ENCODE measurements around the gene TERT. TPM values are rescaled to one million over a fixed set of nuclear protein-coding genes. Genes with fewer than 3 reads are reported as not detected.
A peak's percentile ranks its signal among the peaks of the same experiment; 100 is the strongest.

Gene TERT
- total RNA-seq, 1 experiment from 2014 or later = 15.1 TPM

GRCh38 chr5:1246711-1247431, 48.0 kb downstream of the TERT start:
- H3K4me3 ChIP-seq (ENCODE audit: insufficient read depth, low read depth, low read length) = no peak overlapping the region
- H3K27me3 ChIP-seq (ENCODE audit: control insufficient read depth, insufficient read depth, low read length) = no peaks in the 10 kb centered on the region
- peak; percentile 96 for DNase-seq
- H3K36me3 ChIP-seq (replicated peaks; ENCODE audit: control insufficient read depth, insufficient read depth, low read length) = no peaks in the 10 kb centered on the region

DNA sequence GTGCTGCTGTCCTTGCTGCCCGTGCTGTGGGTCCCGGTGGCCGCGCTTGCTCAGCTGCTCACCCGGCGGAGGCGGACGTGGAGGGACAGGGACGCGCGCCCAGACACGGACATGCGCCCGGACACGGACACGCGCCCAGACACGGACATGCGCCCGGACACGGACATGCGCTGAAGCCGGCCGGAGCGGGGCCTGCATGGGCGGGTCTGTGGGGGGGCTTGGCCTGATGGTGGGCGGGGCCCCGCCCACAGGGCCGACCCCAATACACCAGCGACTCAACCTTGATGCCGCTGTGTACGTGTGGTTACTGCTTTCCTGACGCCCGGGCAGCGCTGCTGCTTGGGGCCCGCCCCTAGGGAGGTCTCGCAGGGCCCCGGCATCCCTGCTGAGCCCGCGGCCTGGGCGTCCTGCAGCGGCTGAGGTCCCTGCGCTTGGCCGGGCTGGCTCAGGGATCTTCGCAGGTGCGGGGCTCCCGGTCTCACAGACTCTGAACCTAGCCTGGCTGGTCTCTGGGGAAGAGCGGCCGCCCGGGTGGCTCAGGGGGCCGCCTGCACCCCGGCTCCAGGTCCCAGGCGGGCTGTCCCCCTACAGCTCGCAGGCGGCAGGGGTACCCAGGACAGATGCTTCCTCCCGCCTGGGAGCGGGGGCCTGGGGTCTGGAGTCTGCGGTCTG, 48.8 kb downstream of the TERT start:
- Histone ChIP-seq H3K27me3 (ENCODE audit: control insufficient read depth, insufficient read depth, low read length) (no peaks in the 10 kb centered on the region), H3K4me3 (ENCODE audit: insufficient read depth, low read depth, low read length) (no peak overlapping the region), H3K36me3 (replicated peaks; ENCODE audit: control insufficient read depth, insufficient read depth, low read length) (no peaks in the 10 kb centered on the region)
- DNase-seq = peak; percentile 81

GRCh38 chr5:1244976-1245375, 49.9 kb downstream of the TERT start:
- Histone ChIP-seq H3K27me3 (ENCODE audit: control insufficient read depth, insufficient read depth, low read length) (no peaks in the 10 kb centered on the region), H3K4me3 (ENCODE audit: insufficient read depth, low read depth, low read length) (no peak overlapping the region), H3K36me3 (replicated peaks; ENCODE audit: control insufficient read depth, insufficient read depth, low read length) (no peaks in the 10 kb centered on the region)
- DNase-seq = peak; percentile 77

- Histone ChIP-seq H3K36me3 (replicated peaks; ENCODE audit: control insufficient read depth, insufficient read depth, low read length) (no peaks in the 10 kb centered on the region), H3K4me3 (ENCODE audit: insufficient read depth, low read depth, low read length) (no peak overlapping the region), H3K27me3 (ENCODE audit: control insufficient read depth, insufficient read depth, low read length) (no peaks in the 10 kb centered on the region)
- DNase-seq = no peak
Measured at GRCh38 chr5:1244255-1244654, 50.6 kb downstream of the TERT start.

DNA sequence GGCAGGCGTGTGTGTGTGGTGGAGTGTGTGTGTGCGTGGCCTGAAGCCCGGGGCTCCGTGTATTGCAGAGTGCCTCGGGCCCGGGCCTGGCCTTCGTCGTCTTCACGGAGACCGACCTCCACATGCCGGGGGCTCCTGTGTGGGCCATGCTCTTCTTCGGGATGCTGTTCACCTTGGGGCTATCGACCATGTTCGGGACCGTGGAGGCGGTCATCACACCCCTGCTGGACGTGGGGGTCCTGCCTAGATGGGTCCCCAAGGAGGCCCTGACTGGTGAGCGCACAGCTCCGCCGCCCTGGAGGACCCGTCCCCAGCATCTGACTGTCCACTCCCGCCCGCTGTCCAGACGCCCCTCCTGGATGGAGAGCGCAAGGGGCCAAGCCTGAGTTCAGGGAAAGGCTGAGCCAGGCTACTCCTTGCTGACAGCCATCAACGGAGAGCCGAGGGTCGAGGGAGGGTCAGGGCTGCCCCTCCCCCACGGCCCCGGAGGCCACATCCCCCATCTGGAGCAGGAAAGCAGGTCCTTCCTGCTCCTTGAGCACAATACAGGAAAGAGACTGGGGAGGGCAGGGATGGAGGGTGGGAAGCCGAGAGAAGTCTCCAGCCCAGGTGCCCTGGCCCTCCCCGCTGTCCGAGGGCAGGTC, 51.3 kb downstream of the TERT start:
- Histone ChIP-seq H3K4me3 (ENCODE audit: insufficient read depth, low read depth, low read length) (no peak overlapping the region), H3K27me3 (ENCODE audit: control insufficient read depth, insufficient read depth, low read length) (no peaks in the 10 kb centered on the region), H3K36me3 (replicated peaks; ENCODE audit: control insufficient read depth, insufficient read depth, low read length) (no peaks in the 10 kb centered on the region)
- DNase-seq = peak; percentile 90

DNA sequence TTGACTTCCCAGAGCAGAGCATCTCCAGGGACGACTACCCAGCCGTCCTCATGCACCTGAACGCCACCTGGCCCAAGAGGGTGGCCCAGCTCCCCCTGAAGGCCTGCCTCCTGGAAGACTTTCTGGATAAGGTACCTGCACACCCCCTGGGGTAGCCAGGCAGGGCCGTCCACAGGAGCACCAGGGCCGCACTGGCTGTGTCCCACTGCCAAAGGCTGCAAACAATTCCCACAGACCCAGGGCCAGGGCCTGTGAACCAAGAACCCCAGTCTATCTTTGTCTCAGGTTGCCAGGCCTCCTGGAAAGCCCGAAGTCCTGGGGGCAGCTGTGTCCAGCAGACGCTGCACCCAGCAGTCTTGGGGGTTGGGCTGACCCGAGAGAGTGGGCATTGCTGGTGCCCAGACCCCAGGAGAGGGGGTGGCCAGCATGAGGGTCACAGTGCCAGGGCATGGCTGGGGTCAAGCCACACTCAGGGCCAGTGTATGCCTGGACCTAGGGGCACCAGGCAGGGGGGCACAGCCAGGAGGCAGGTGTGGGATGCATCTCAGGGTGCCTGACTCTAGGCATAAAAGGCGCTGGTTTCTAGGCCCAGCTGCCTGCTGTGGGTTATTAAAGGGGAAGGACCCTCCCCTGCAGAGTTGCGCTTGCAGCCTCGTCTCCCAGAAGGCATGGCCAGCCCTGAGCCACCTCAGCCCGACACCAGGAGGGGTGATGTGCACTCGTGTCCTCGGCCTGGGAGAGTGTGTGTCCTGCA, 52.0 kb downstream of the TERT start:
- Histone ChIP-seq H3K27me3 (ENCODE audit: control insufficient read depth, insufficient read depth, low read length) (no peaks in the 10 kb centered on the region), H3K4me3 (ENCODE audit: insufficient read depth, low read depth, low read length) (no peak overlapping the region), H3K36me3 (replicated peaks; ENCODE audit: control insufficient read depth, insufficient read depth, low read length) (no peaks in the 10 kb centered on the region)
- no peak for DNase-seq

DNA sequence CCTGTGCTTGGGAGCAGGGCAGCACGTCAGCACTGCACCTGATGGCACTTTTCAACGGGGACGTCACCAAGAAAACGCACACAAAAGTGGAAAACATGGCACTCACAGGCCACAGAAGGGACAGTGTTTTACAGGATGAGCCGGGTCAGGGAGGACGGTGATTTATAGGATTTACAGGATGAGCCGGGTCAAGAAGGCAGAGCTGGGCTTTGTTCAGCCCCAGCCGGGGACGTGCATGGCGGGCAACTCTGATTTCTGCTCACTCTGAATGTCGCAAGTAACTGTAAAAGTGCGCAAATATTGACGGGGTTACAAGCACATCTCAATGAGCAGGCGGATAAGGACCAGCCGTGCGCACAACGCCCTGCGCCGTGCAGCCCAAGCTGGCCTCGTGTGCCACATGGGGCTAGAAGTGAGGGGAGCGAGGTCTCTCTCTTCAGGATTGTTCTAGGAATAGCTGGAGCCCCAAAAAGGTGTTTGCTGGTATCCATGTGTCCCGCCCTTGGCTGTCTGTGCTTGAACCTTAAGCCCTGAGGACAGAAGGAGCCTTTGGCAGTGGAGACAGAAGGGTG, 53.3 kb downstream of the TERT start:
- no peaks in the 10 kb centered on the region for H3K27me3 ChIP-seq (ENCODE audit: control insufficient read depth, insufficient read depth, low read length)
- DNase-seq = no peak
- H3K36me3 ChIP-seq (replicated peaks; ENCODE audit: control insufficient read depth, insufficient read depth, low read length) = no peaks in the 10 kb centered on the region
- H3K4me3 ChIP-seq (ENCODE audit: insufficient read depth, low read depth, low read length) = no peak overlapping the region

GRCh38 chr5:1240496-1241260, 54.2 kb downstream of the TERT start:
- no peak for DNase-seq
- Histone ChIP-seq H3K27me3 (ENCODE audit: control insufficient read depth, insufficient read depth, low read length) (no peaks in the 10 kb centered on the region), H3K4me3 (ENCODE audit: insufficient read depth, low read depth, low read length) (no peak overlapping the region), H3K36me3 (replicated peaks; ENCODE audit: control insufficient read depth, insufficient read depth, low read length) (no peaks in the 10 kb centered on the region)

DNA sequence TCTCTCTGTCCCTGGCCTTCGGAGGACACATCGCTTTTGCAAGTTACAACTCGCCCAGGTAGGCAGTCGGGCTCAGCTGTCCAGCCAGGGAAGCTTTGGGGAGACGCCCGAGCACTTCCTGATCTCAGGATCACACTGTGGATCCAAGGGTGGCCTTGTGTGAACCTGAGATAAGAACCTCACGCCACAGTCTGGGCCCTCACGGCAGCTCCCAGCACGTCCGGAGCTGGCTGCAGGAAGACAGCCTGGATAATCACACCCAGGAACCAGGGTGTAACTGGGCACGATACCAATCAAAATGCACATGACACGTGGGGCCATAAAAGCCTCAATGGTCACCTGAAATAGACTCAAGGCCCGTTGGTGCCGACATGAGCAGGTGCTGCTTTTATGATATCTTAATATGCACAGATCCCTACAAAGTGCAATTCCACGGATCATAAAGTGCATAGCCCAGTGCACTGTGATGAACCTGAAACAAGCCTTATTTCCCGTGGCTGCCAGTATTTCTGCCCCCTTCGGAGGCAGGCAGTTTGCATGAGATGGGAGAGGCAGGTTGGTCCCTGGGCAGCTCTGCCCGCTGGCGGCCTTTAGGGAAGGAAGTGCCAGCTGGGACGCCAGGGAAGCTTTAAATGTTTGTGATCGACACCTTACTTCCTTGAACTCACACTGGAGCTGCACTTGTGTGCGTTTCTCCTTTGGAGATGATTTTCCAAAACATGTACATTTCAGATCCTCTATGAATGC, 55.2 kb downstream of the TERT start:
- DNase-seq = no peak
- H3K4me3 ChIP-seq (ENCODE audit: insufficient read depth, low read depth, low read length) = no peak overlapping the region
- no peaks in the 10 kb centered on the region for H3K36me3 ChIP-seq (replicated peaks; ENCODE audit: control insufficient read depth, insufficient read depth, low read length)
- H3K27me3 ChIP-seq (ENCODE audit: control insufficient read depth, insufficient read depth, low read length) = no peaks in the 10 kb centered on the region

DNA sequence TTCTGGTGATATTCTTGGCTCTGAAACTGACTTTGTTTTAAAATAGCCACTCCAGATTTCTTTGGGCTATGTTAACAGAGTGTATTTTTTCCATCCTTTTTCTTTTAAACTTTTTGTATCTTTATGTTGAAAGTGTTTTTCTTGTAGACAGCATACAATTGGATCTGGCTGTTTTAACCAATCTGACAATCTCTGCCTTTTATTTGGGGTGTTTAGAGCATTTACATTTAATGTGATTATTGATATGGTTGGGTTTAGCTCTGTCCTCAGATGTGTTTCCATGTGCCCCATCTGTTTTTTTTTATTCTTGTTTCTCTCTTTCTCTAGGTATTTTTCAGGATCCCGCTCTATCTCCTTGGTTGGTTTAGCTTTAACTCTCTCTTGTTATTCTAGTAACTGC, 59.0 kb downstream of the TERT start:
- DNase-seq = no peak
- H3K36me3 ChIP-seq (replicated peaks; ENCODE audit: control insufficient read depth, insufficient read depth, low read length) = no peaks in the 10 kb centered on the region
- H3K4me3 ChIP-seq (ENCODE audit: insufficient read depth, low read depth, low read length) = no peak overlapping the region
- no peaks in the 10 kb centered on the region for H3K27me3 ChIP-seq (ENCODE audit: control insufficient read depth, insufficient read depth, low read length)

DNA sequence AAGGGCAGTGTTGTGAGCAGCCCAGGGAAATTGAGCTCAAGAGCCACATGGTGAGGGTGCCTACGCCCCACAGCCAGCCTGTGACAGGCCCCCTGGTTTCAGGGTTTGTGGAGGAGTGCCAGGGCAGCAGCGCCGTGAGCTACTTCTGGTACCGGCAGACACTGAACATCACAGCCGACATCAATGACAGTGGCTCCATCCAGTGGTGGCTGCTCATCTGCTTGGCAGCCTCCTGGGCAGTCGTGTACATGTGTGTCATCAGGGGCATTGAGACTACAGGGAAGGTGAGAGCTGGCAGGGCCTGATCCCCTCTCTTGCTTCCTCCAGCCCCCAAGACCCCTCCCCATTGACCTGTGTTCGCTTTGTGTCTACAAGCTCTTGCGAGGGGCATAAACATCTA, 59.5 kb downstream of the TERT start:
- Histone ChIP-seq H3K36me3 (replicated peaks; ENCODE audit: control insufficient read depth, insufficient read depth, low read length) (no peaks in the 10 kb centered on the region), H3K4me3 (ENCODE audit: insufficient read depth, low read depth, low read length) (no peak overlapping the region)
- DNase-seq = no peak

DNA sequence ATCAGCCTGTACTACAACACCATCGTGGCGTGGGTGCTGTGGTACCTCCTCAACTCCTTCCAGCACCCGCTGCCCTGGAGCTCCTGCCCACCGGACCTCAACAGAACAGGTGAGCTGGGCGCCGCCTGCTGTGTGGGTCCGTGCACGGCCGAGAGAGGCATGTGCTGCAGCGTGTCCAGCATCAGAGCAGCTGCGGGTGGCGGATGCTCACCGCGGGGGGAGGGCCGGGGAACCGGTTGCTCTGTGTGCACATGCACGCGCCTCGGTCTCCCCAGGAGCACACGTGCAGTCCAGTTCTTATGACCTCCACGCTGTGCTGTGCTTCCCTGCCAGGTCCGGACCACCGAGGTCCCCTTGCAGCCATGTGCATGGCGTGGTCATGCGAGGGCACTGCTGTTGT, 62.1 kb downstream of the TERT start:
- H3K27me3 ChIP-seq (ENCODE audit: control insufficient read depth, insufficient read depth, low read length) = no peaks in the 10 kb centered on the region
- H3K36me3 ChIP-seq (replicated peaks; ENCODE audit: control insufficient read depth, insufficient read depth, low read length) = no peaks in the 10 kb centered on the region
- H3K4me3 ChIP-seq (ENCODE audit: insufficient read depth, low read depth, low read length) = no peak overlapping the region
- no peak for DNase-seq

More for the DNA sequence above, 59.5 kb downstream of the TERT start:
- no peaks in the 10 kb centered on the region for H3K27me3 ChIP-seq (ENCODE audit: control insufficient read depth, insufficient read depth, low read length)

GRCh38 chr5:1231354-1231905, 63.4 kb downstream of the TERT start:
- no peaks in the 10 kb centered on the region for H3K27me3 ChIP-seq (ENCODE audit: control insufficient read depth, insufficient read depth, low read length)
- peak; percentile 67 for DNase-seq
- H3K36me3 ChIP-seq (replicated peaks; ENCODE audit: control insufficient read depth, insufficient read depth, low read length) = no peaks in the 10 kb centered on the region
- H3K4me3 ChIP-seq (ENCODE audit: insufficient read depth, low read depth, low read length) = no peak overlapping the region

All from H7 (cell line).